Raji (cell line): ENCODE data around the gene USP38.

Source experiments
- POLR2A ChIP-seq: IDR thresholded peaks from 2 replicates; pipeline ENCODE4 v1.6.1; 2011; ENCODE audit warnings: low read depth, low read length, control low read depth; ENCODE audit not compliant: insufficient read depth

USP38 gene

GRCh38 chr4:143196323-143196722 lies 11.6 kb downstream of the USP38 start:
- no peak for TF ChIP-seq POLR2A

GRCh38 chr4:143199503-143199902 lies 14.8 kb downstream of the USP38 start:
- TF ChIP-seq POLR2A = no peak

GRCh38 chr4:143202824-143203223 lies 18.1 kb downstream of the USP38 start:
- TF ChIP-seq POLR2A = no peak

- TF ChIP-seq POLR2A = no peak
Observed at GRCh38 chr4:143203577-143203976, 18.9 kb downstream of the USP38 start.

- TF ChIP-seq POLR2A = no peak
Observed at GRCh38 chr4:143207555-143207954, 22.8 kb downstream of the USP38 start.

GRCh38 chr4:143212566-143212965 lies 27.8 kb downstream of the USP38 start:
- TF ChIP-seq POLR2A = no peak

GRCh38 chr4:143215873-143216272 lies 31.2 kb downstream of the USP38 start:
- no peak for TF ChIP-seq POLR2A

GRCh38 chr4:143224255-143224654 lies 39.5 kb downstream of the USP38 start:
- no peak for TF ChIP-seq POLR2A

- no peak for TF ChIP-seq POLR2A
Observed at GRCh38 chr4:143225167-143225566, 40.5 kb downstream of the USP38 start.

GRCh38 chr4:143230683-143231082 lies 46.0 kb downstream of the USP38 start:
- no peak for TF ChIP-seq POLR2A

- no peak for TF ChIP-seq POLR2A
Observed at GRCh38 chr4:143232277-143232676, 47.6 kb downstream of the USP38 start.

- TF ChIP-seq POLR2A = no peak
Observed at GRCh38 chr4:143234153-143234552, 49.4 kb downstream of the USP38 start.

GRCh38 chr4:143240939-143241679 lies 56.4 kb downstream of the USP38 start:
- TF ChIP-seq POLR2A = no peak

GRCh38 chr4:143241892-143242291 lies 57.2 kb downstream of the USP38 start:
- TF ChIP-seq POLR2A = no peak

GRCh38 chr4:143243041-143243440 lies 58.3 kb downstream of the USP38 start:
- TF ChIP-seq POLR2A = no peak

GRCh38 chr4:143246977-143247376 lies 62.3 kb downstream of the USP38 start:
- TF ChIP-seq POLR2A = no peak

- TF ChIP-seq POLR2A = no peak
Observed at GRCh38 chr4:143247866-143248265, 63.1 kb downstream of the USP38 start.

- no peak for TF ChIP-seq POLR2A
Observed at GRCh38 chr4:143248827-143249226, 64.1 kb downstream of the USP38 start.

GRCh38 chr4:143250617-143251016 lies 65.9 kb downstream of the USP38 start:
- no peak for TF ChIP-seq POLR2A
